Skeletal muscle satellite cell (primary cell): ENCODE measurements around the gene SEMA5A.

Experiments used
- H3K27me3 ChIP-seq: 2 replicates; pipeline ENCODE4 v1.7.0; 2013; ENCODE audit warnings: low read length; ENCODE audit not compliant: control insufficient read depth, insufficient read depth
- H3K36me3 ChIP-seq: 2 replicates; pipeline ENCODE4 v1.7.0; 2013; ENCODE audit warnings: mild to moderate bottlenecking, control low read depth, low read length; ENCODE audit not compliant: insufficient read depth
- H3K4me1 ChIP-seq: 2 replicates; pipeline ENCODE4 v1.7.0; 2013; ENCODE audit warnings: low read length; ENCODE audit not compliant: control insufficient read depth, insufficient read depth
- H3K4me2 ChIP-seq: 2 replicates; pipeline ENCODE4 v1.7.0; 2013; ENCODE audit warnings: mild to moderate bottlenecking, low read length
- H3K4me3 ChIP-seq: 2 replicates; pipeline ENCODE4 v1.7.0; 2013; ENCODE audit warnings: low read length
- H3K9ac ChIP-seq: 2 replicates; pipeline ENCODE4 v1.7.0; 2013; ENCODE audit warnings: mild to moderate bottlenecking, low read depth, low read length, moderate library complexity
- H3K9me3 ChIP-seq: replicated peaks from 2 replicates; pipeline ENCODE4 v1.7.0; 2013; ENCODE audit warnings: mild to moderate bottlenecking, control low read depth, low read length

Gene SEMA5A

GRCh38 chr5:9430306-9430705 lies 115.6 kb downstream of the SEMA5A start:
- Histone ChIP-seq H3K9ac (no peak overlapping the region), H3K4me1 (peaks cover 16% of the 10 kb centered on the region), H3K27me3 (no peaks in the 10 kb centered on the region), H3K36me3 (no peaks in the 10 kb centered on the region), H3K9me3 (no peaks in the 10 kb centered on the region), H3K4me3 (no peak overlapping the region), H3K4me2 (no peak overlapping the region)

GRCh38 chr5:9429691-9430215 lies 116.1 kb downstream of the SEMA5A start:
- no peak overlapping the region for H3K4me3 ChIP-seq
- no peaks in the 10 kb centered on the region for H3K27me3 ChIP-seq
- H3K9me3 ChIP-seq: no peaks in the 10 kb centered on the region
- no peaks in the 10 kb centered on the region for H3K36me3 ChIP-seq
- H3K4me1 ChIP-seq: peaks cover 16% of the 10 kb centered on the region
- H3K9ac ChIP-seq: no peak overlapping the region
- no peak overlapping the region for H3K4me2 ChIP-seq

DNA sequence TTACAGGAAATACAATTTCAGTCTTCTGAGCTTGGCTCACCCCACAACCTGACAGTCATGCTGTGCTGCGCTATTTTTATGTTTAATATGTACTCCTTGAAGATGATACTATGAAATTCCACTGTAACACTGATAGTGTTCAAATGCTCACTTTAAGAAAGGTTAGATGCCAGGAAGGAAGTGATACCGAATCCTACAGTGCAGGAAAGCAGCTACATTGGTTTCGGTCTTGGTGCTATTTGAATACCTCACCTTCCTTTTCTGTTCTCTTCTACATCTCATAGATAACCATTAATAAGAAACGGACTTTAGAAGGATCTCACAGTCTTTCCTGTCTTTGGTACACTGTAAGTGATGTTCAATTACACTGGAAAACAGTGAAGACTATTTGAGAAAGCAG lies 117.6 kb downstream of the SEMA5A start:
- Histone ChIP-seq H3K4me2 (no peak overlapping the region), H3K4me3 (no peak overlapping the region), H3K9ac (no peak overlapping the region), H3K9me3 (no peaks in the 10 kb centered on the region), H3K4me1 (peaks cover 23% of the 10 kb centered on the region), H3K36me3 (no peaks in the 10 kb centered on the region), H3K27me3 (no peaks in the 10 kb centered on the region)

DNA sequence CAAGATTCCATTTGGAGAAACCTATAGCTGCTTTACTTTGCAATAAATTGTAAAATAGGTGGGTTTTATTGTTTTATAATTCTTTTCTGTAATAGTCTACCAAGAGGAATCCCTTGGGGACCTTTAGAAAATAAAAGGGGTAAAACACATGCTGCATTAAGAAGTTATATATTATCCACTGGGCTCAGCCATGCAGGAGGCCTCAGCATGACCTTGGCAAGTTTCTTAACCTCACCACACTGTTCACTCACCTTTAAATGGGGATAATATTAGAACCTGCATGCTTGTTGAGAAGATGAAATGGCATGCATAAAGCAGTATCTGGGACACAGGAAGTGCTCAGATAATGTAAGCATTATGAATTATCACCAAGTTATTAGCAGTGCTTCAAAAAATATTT lies 120.2 kb downstream of the SEMA5A start:
- no peak overlapping the region for H3K4me3 ChIP-seq
- peaks cover 17% of the 10 kb centered on the region for H3K4me1 ChIP-seq
- no peak overlapping the region for H3K4me2 ChIP-seq
- no peaks in the 10 kb centered on the region for H3K9me3 ChIP-seq
- no peaks in the 10 kb centered on the region for H3K36me3 ChIP-seq
- no peaks in the 10 kb centered on the region for H3K27me3 ChIP-seq
- H3K9ac ChIP-seq: no peak overlapping the region

GRCh38 chr5:9423571-9423970 lies 122.3 kb downstream of the SEMA5A start:
- Histone ChIP-seq H3K4me1 (peaks cover 16% of the 10 kb centered on the region), H3K4me3 (no peak overlapping the region), H3K9ac (no peak overlapping the region), H3K36me3 (no peaks in the 10 kb centered on the region), H3K27me3 (no peaks in the 10 kb centered on the region), H3K4me2 (no peak overlapping the region), H3K9me3 (no peaks in the 10 kb centered on the region)

DNA sequence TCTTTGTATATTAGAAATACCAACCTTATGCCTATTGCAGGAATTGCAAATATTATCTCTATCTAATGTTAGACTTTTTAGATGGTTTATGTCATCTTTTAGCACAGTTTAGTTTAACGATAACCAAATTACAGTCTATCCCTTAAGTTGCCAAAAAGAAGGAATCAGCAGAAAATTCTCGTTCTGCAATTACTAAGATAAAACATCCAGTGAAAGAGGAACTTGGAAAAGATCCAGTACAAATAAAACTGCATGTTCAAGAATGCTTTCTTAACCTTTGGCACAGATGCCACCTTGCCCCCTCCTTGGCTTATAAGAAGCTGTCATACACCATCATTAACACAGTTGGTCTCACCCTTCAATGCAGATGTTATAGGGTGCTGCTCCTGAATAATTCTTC lies 124.0 kb downstream of the SEMA5A start:
- no peak overlapping the region for H3K9ac ChIP-seq

DNA sequence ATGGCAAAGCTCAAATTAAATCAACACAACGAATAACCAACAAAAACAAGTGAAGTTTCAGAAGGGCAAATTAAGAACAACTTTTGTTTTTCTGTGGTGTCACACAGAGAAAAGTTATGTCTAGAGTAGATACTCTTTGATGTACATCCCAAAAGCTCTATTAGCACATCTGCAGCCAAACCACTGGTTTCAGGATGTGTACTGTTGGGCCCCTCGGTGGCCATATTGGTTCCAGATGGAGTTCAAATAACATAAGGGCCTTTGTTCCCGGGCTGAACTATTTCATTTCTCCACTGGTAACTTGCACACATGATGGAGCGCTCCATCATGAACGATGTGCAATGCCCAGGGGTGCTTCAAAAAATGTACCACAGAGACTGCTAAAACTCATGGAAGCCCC lies 126.1 kb downstream of the SEMA5A start:
- no peak overlapping the region for H3K4me3 ChIP-seq
- peaks cover 16% of the 10 kb centered on the region for H3K4me1 ChIP-seq
- no peak overlapping the region for H3K9ac ChIP-seq
- H3K4me2 ChIP-seq: no peak overlapping the region
- no peaks in the 10 kb centered on the region for H3K36me3 ChIP-seq
- H3K27me3 ChIP-seq: no peaks in the 10 kb centered on the region
- H3K9me3 ChIP-seq: no peaks in the 10 kb centered on the region

More for the DNA sequence above, 124.0 kb downstream of the SEMA5A start:
- Histone ChIP-seq H3K36me3 (no peaks in the 10 kb centered on the region), H3K9me3 (no peaks in the 10 kb centered on the region), H3K4me3 (no peak overlapping the region), H3K4me2 (no peak overlapping the region), H3K4me1 (peaks cover 16% of the 10 kb centered on the region), H3K27me3 (no peaks in the 10 kb centered on the region)

DNA sequence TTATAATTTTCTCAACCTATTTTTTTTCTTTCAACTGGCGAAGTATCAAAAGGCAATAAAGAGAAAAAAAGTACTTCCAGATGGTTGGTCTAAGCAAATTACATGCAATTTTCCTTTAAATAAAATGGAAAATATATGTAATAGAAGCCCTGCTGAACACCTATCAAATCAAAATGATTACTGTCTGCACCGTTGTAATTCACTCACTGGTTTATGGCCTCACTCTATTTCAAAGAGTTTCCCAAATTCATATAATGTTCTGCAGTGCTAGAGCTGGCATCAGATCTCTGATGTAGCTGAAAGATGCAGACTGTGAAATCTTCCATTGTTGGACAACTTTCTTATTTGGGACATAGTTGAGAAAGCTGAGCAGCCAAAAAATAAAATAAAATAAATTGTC lies 130.3 kb downstream of the SEMA5A start:
- Histone ChIP-seq H3K9ac (no peak overlapping the region), H3K4me1 (no peaks in the 10 kb centered on the region), H3K9me3 (no peaks in the 10 kb centered on the region)

DNA sequence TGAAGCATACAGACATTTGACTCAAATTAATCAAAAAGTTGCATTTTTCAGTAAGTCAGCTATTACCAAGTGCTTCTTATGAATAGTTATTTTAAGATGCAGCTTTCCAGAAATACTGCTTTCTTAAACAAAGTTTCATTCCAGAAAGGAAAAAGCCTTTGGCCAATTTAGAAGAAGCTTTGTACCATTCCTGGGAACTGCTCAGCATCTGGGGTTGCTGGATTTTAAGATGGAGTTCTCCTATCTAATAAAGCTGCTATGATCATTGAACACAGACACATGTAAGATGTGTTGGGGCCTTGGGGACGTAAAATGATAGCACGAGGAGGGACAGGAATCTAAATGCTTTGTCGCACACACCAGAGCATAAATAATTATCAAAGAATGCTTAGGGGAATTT lies 130.8 kb downstream of the SEMA5A start:
- Histone ChIP-seq H3K4me1 (no peaks in the 10 kb centered on the region), H3K9me3 (no peaks in the 10 kb centered on the region), H3K9ac (no peak overlapping the region)

More for the DNA sequence above, 130.3 kb downstream of the SEMA5A start:
- H3K4me3 ChIP-seq: no peak overlapping the region
- no peak overlapping the region for H3K4me2 ChIP-seq
- no peaks in the 10 kb centered on the region for H3K27me3 ChIP-seq
- no peaks in the 10 kb centered on the region for H3K36me3 ChIP-seq

DNA sequence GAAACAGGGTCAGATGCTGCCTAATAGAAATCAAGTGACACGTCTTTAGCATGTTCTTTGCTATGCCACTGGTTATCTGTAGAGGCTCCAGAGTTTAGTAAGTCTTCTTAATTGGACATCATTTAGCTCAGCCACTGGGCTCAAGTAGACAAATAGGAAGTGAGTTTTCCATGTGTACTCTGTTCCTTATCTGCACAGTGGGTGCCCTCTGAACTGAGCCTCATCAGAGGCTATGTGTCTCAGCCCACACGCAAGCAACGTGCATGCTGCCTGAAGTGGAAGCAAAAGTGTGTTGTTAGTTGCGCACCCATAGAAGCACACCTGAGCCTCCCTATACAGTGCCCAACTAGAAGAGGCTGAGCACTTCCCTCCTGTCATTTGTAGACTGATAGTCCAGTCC lies 134.7 kb downstream of the SEMA5A start:
- H3K9me3 ChIP-seq: no peaks in the 10 kb centered on the region
- no peak overlapping the region for H3K4me3 ChIP-seq
- no peaks in the 10 kb centered on the region for H3K36me3 ChIP-seq
- no peaks in the 10 kb centered on the region for H3K4me1 ChIP-seq
- no peak overlapping the region for H3K4me2 ChIP-seq
- no peak overlapping the region for H3K9ac ChIP-seq
- H3K27me3 ChIP-seq: no peaks in the 10 kb centered on the region

More for the DNA sequence above, 130.8 kb downstream of the SEMA5A start:
- Histone ChIP-seq H3K4me3 (no peak overlapping the region), H3K27me3 (no peaks in the 10 kb centered on the region), H3K36me3 (no peaks in the 10 kb centered on the region), H3K4me2 (no peak overlapping the region)

- Histone ChIP-seq H3K9ac (no peak overlapping the region), H3K4me2 (no peak overlapping the region), H3K4me3 (no peak overlapping the region), H3K9me3 (no peaks in the 10 kb centered on the region), H3K27me3 (no peaks in the 10 kb centered on the region), H3K4me1 (no peaks in the 10 kb centered on the region), H3K36me3 (no peaks in the 10 kb centered on the region)
These were observed 136.4 kb downstream of the SEMA5A start for GRCh38 chr5:9409413-9409960.

DNA sequence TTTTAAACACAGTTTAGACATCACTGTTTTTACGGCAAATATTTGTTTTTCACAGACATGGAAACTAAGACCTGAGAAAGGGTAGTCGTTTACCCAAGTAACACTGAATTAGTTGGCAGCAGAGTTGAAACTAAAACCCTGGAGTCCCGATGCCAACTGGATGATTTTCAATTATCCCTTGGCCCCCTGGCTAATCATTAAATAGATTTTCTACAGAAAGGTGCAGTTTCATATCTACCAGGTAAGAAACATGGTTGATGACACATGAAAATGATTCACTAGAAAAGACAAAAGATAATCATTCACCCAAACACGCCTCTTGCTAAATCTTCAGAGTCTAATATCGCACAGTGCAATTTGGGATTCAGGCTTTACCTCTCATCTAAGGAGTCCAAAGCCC lies 136.9 kb downstream of the SEMA5A start:
- no peaks in the 10 kb centered on the region for H3K36me3 ChIP-seq
- no peak overlapping the region for H3K4me3 ChIP-seq
- no peaks in the 10 kb centered on the region for H3K9me3 ChIP-seq
- H3K4me1 ChIP-seq: no peaks in the 10 kb centered on the region
- no peak overlapping the region for H3K4me2 ChIP-seq
- no peaks in the 10 kb centered on the region for H3K27me3 ChIP-seq
- H3K9ac ChIP-seq: no peak overlapping the region
